ENCODE results near the gene BACH2. TPM values are rescaled to one million over a fixed set of nuclear protein-coding genes. Genes with fewer than 3 reads are reported as not detected.

Gene BACH2
- total and polyA plus RNA-seq, 2 experiments from 2014 or later, result 1.6 to 5.7 TPM

- no peaks in the 10 kb centered on the region for H3K36me3 ChIP-seq (ENCODE audit: insufficient read depth)
- no peak for TF ChIP-seq ETS1 (IDR thresholded peaks at IDR 0.05)
- TF ChIP-seq CREB1 (CRISPR knock-in tag; IDR thresholded peaks at IDR 0.05; ENCODE audit: low read depth), result no peak
- TF ChIP-seq, protein P1, sequence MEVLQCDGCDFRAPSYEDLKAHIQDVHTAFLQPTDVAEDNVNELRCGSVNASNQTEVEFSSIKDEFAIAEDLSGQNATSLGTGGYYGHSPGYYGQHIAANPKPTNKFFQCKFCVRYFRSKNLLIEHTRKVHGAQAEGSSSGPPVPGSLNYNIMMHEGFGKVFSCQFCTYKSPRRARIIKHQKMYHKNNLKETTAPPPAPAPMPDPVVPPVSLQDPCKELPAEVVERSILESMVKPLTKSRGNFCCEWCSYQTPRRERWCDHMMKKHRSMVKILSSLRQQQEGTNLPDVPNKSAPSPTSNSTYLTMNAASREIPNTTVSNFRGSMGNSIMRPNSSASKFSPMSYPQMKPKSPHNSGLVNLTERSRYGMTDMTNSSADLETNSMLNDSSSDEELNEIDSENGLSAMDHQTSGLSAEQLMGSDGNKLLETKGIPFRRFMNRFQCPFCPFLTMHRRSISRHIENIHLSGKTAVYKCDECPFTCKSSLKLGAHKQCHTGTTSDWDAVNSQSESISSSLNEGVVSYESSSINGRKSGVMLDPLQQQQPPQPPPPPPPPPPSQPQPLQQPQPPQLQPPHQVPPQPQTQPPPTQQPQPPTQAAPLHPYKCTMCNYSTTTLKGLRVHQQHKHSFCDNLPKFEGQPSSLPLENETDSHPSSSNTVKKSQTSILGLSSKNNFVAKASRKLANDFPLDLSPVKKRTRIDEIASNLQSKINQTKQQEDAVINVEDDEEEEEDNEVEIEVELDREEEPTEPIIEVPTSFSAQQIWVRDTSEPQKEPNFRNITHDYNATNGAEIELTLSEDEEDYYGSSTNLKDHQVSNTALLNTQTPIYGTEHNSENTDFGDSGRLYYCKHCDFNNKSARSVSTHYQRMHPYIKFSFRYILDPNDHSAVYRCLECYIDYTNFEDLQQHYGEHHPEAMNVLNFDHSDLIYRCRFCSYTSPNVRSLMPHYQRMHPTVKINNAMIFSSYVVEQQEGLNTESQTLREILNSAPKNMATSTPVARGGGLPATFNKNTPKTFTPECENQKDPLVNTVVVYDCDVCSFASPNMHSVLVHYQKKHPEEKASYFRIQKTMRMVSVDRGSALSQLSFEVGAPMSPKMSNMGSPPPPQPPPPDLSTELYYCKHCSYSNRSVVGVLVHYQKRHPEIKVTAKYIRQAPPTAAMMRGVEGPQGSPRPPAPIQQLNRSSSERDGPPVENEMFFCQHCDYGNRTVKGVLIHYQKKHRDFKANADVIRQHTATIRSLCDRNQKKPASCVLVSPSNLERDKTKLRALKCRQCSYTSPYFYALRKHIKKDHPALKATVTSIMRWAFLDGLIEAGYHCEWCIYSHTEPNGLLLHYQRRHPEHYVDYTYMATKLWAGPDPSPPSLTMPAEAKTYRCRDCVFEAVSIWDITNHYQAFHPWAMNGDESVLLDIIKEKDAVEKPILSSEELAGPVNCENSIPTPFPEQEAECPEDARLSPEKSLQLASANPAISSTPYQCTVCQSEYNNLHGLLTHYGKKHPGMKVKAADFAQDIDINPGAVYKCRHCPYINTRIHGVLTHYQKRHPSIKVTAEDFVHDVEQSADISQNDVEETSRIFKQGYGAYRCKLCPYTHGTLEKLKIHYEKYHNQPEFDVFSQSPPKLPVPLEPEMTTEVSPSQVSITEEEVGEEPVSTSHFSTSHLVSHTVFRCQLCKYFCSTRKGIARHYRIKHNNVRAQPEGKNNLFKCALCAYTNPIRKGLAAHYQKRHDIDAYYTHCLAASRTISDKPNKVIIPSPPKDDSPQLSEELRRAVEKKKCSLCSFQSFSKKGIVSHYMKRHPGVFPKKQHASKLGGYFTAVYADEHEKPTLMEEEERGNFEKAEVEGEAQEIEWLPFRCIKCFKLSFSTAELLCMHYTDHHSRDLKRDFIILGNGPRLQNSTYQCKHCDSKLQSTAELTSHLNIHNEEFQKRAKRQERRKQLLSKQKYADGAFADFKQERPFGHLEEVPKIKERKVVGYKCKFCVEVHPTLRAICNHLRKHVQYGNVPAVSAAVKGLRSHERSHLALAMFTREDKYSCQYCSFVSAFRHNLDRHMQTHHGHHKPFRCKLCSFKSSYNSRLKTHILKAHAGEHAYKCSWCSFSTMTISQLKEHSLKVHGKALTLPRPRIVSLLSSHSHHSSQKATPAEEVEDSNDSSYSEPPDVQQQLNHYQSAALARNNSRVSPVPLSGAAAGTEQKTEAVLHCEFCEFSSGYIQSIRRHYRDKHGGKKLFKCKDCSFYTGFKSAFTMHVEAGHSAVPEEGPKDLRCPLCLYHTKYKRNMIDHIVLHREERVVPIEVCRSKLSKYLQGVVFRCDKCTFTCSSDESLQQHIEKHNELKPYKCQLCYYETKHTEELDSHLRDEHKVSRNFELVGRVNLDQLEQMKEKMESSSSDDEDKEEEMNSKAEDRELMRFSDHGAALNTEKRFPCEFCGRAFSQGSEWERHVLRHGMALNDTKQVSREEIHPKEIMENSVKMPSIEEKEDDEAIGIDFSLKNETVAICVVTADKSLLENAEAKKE (CRISPR knock-in tag; IDR thresholded peaks at IDR 0.05), result no peak
- TF ChIP-seq POLR2AphosphoS5 (IDR thresholded peaks at IDR 0.05; ENCODE audit: low read depth), result no peak
- no peak overlapping the region for H3K4me2 ChIP-seq
- H3F3A ChIP-seq (replicated peaks; ENCODE audit: low read depth), result no peaks in the 10 kb centered on the region
- H3K79me2 ChIP-seq (replicated peaks; ENCODE audit: insufficient read depth), result no peaks in the 10 kb centered on the region
- no peaks in the 10 kb centered on the region for H3K27me3 ChIP-seq (ENCODE audit: insufficient read depth)
- ATAC-seq (0 out of 3 replicates have a peak, but pooled peaks have one; percentile 29), DNase-seq (ENCODE audit: low spot score) (no peak)
- H3K4me1 ChIP-seq (ENCODE audit: insufficient read depth), result no peaks in the 10 kb centered on the region
- H3K27ac ChIP-seq (ENCODE audit: low read depth), result no peak overlapping the region
- no peaks in the 10 kb centered on the region for H3K9me3 Mint-ChIP-seq
- no peak overlapping the region for H3K4me3 ChIP-seq
- peaks cover 4% of the 10 kb centered on the region; the same call in 1 of the 2 replicates for H3K9me2 ChIP-seq (ENCODE audit: insufficient read depth)
- H3K4me3 Mint-ChIP-seq, result no peak overlapping the region
- peaks cover 4% of the 10 kb centered on the region; the same call in 2 of the 3 replicates for H3K4me1 Mint-ChIP-seq
- peaks cover 1% of the 10 kb centered on the region for H3K27me3 Mint-ChIP-seq (ENCODE audit: insufficient read depth, low read depth, poor library complexity)
- no peaks in the 10 kb centered on the region for H3K36me3 Mint-ChIP-seq (ENCODE audit: low read depth)
- H4K20me1 ChIP-seq (replicated peaks; ENCODE audit: insufficient read depth), result no peaks in the 10 kb centered on the region
- H2AFZ ChIP-seq, result no peak overlapping the region
- no peak overlapping the region for H3K27ac Mint-ChIP-seq
Observed at GRCh38 chr6:89999945-90000825, 296.5 kb downstream of the BACH2 start.

All from GM23338 (cell line).